Body of pancreas (tissue), 4 donors: ENCODE measurements around the gene HSBP1L1.

ENCODE experiments used
- CTCF ChIP-seq, 7 experiments: fragments of 450-650 bp in 4 of 7; fragments of 200-600 bp in 3 of 7; sonication (generic) in 3 of 7; IDR thresholded peaks; one replicate each; pipeline ENCODE4 v1.5.1; 2016 to 2019; ENCODE audit warnings: antibody characterized with exemption in 7 of 7
- POLR2A ChIP-seq, 3 donors: fragments of 450-650 bp; IDR thresholded peaks; one replicate each; pipeline ENCODE4 v1.6.1; 2016; ENCODE audit warnings: antibody characterized with exemption in 3 of 3, mild to moderate bottlenecking in 2 of 3

GRCh38 chr18:79916128-79916494 lies 48.3 kb upstream of the HSBP1L1 start:
- TF ChIP-seq POLR2A (IDR thresholded peaks at IDR 0.05), result no peak
- no peak for TF ChIP-seq CTCF (IDR thresholded peaks at IDR 0.05)
